ENCODE data around the gene ZNF358. TPM values are rescaled to one million over a fixed set of nuclear protein-coding genes. Genes with fewer than 3 reads are reported as not detected.
"Not testable (repeated sequence)": the region's sequence is repeated elsewhere in the genome, so short reads cannot be mapped to it uniquely, and the experiment has no call there.

ZNF358 gene
- total RNA-seq, 1 donor from 2014 or later: 67.1 TPM

- H3K27ac Mint-ChIP-seq: peak overlapping the region; percentile 94
- peaks cover 4% of the 10 kb centered on the region for H3K4me1 Mint-ChIP-seq (ENCODE audit: unreplicated experiment)
- H3K27me3 Mint-ChIP-seq: no peaks in the 10 kb centered on the region
- no peak for DNase-seq (ENCODE audit: extremely low spot score, unreplicated experiment)
- no peak for TF ChIP-seq CTCF (conservative IDR thresholded peaks at IDR 0.05)
- no peaks in the 10 kb centered on the region for H3K9me3 Mint-ChIP-seq
- peak overlapping the region; percentile 97 for H3K4me3 Mint-ChIP-seq
- H3K36me3 Mint-ChIP-seq: peaks cover 4% of the 10 kb centered on the region
Measured at GRCh38 chr19:7533925-7534480, 18.1 kb downstream of the ZNF358 start.

GRCh38 chr19:7534531-7535046 is 18.7 kb downstream of the ZNF358 start:
- no peaks in the 10 kb centered on the region for H3K9me3 Mint-ChIP-seq
- peak overlapping the region; percentile 94 for H3K27ac Mint-ChIP-seq
- peaks cover 4% of the 10 kb centered on the region for H3K36me3 Mint-ChIP-seq
- peaks cover 4% of the 10 kb centered on the region for H3K4me1 Mint-ChIP-seq (ENCODE audit: unreplicated experiment)
- DNase-seq (ENCODE audit: extremely low spot score, unreplicated experiment): no peak
- H3K4me3 Mint-ChIP-seq: peak overlapping the region; percentile 97
- no peak for TF ChIP-seq CTCF (conservative IDR thresholded peaks at IDR 0.05)
- H3K27me3 Mint-ChIP-seq: no peaks in the 10 kb centered on the region

DNA sequence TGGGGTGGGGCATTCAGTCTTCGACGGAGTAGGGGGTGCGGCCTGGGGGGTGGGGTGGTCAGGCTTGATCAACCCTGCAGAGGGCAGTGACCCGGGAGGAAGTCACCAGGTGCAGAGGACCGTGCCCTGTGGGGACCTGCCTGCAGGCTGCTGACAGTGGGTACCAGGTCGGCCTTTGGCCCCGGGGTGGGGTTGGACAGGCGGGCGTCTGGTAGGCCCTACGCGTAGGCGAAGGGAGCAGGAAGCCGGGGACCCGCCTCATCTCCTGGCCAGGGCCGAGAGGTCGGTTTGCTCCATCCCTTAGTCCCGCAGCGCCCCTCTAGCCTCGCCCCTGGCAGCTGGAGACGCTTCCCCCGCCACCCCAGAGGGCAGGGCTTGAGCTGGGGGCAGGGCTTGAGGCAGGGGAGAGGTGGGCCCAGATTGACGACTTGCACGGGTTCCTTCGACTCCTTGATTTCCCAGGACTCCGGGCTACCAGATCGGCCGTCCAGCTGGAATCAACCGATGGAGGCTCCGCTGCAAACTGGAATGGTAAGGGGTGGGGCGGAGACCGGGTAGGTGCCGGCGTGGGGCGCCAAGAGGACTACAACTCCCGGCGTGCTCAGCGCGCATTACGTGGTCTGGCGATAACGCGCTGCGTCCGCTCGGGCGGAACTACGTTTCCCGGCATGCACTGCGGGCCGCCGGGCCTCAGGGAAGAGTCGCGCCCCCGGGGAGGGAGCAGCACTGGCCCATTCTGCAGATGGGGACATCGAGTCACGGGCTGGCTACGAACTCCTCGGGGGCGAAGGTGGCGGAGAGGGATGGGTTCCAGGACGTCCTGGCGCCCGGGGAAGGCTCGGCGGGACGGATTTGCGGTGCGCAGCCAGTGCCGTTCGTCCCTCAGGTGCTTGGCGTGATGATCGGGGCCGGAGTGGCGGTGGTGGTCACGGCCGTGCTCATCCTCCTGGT is 19.4 kb downstream of the ZNF358 start, which contains the start of gene PNPLA6:
TSS of gene PNPLA6 (plus strand) at position 671 of the 951 bp plus-strand sequence. CDS start at position 743, 72 bp downstream.
- Mint-ChIP-seq H3K27me3 (no peaks in the 10 kb centered on the region), H3K27ac (peak within 1 kb of the TSS; percentile 94), H3K9me3 (no peaks in the 10 kb centered on the region), H3K4me1 (ENCODE audit: unreplicated experiment) (peaks cover 4% of the 10 kb centered on the region), H3K4me3 (peak within 1 kb of the TSS; percentile 97), H3K36me3 (peaks cover 4% of the 10 kb centered on the region)
- TF ChIP-seq CTCF (conservative IDR thresholded peaks at IDR 0.05): no peak
- peak; percentile 95 for DNase-seq (ENCODE audit: extremely low spot score, unreplicated experiment)

DNA sequence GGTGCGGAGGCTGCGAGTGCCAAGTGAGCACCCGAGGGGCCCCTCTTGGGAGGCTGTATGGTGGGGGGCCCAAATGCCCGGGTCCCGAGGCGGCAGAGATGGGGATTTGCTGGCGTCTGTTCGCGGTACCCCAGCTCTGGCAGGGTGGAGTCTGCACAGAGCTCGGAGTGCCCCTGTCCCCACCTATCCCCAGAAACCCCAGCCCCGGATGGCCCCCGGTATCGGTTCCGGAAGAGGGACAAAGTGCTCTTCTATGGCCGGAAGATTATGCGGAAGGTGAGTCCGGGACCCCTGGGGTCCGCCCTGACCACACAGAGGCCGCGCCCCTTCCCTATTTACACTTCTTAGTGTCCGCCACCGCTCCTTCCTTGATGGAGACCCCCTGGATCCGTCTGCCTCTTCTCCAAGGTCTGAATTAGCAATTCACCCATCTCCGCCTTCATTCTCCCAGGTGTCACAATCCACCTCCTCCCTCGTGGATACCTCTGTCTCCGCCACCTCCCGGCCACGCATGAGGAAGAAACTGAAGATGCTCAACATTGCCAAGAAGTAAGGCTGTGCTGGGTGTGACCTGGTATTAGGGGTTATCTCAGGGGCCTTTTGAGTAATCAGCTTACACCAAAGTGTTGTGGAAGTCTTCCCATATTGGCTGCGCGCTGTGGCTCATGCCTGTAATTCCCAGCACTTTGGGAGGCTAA is 20.2 kb downstream of the ZNF358 start:
- peaks cover 4% of the 10 kb centered on the region for H3K36me3 Mint-ChIP-seq
- H3K4me1 Mint-ChIP-seq (ENCODE audit: unreplicated experiment): peaks cover 4% of the 10 kb centered on the region
- peak overlapping the region; percentile 58 for H3K27ac Mint-ChIP-seq
- peak overlapping the region; percentile 97 for H3K4me3 Mint-ChIP-seq
- no peak for TF ChIP-seq CTCF (conservative IDR thresholded peaks at IDR 0.05)
- no peaks in the 10 kb centered on the region for H3K9me3 Mint-ChIP-seq
- no peaks in the 10 kb centered on the region for H3K27me3 Mint-ChIP-seq
- DNase-seq (ENCODE audit: extremely low spot score, unreplicated experiment): no peak

DNA sequence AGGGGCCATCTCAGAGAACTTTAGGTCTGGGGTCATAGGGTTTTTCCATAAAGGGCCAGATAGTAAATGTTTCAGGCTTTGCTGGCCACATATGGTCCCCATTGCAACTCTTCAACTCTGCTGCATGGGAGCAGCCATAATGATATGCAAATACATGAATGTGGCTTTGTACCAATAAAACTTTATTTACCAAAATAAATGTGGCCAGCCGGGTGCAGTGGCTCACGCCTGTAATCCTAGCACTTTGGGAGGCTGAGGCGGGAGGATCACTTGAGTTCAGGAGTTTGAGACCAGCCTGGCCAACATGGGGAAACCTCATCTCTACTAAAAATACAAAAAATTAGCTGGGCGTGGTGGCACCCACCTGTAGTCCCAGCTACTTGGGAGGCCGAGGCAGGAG is 23.1 kb downstream of the ZNF358 start:
- H3K27me3 Mint-ChIP-seq; H3K27ac Mint-ChIP-seq; DNase-seq (ENCODE audit: extremely low spot score, unreplicated experiment); H3K36me3 Mint-ChIP-seq; H3K4me3 Mint-ChIP-seq; H3K4me1 Mint-ChIP-seq (ENCODE audit: unreplicated experiment); H3K9me3 Mint-ChIP-seq: not testable (repeated sequence)
